ENCODE data around the gene CAPN10.

CAPN10 gene

DNA sequence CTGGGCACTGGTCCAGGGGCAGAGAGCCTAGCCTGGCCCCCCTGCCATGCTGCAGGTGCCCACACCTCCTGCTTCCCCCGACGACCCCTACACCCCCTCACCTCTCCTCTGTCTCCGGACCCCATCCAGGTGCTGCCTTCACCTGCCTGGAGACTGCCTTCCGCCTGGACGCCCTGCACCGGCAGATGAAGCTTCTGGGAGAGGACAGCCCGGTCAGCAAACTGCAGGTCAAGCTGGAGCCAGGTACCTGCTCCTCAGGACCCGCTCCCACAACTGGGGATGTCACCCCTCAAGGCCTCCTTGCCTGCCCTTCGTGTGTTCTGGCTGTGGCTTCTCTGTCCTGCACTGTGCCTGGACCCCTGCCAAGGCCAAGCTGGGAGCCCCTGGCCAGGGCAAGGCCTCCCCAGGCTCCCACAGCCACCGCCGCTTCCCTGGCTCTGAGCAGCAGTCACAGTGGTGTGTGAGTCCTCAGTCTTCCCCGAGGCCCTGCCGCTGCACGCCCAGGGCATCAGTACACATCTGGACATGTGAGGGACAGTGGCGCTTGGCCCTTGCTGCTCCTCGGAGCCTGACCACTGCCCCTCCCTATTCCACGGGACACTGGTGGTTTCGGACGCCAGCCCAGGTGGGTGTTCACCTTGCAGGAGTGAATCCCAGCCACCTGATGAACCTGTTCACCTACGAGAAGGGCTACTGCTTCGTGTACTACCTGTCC is 12.0 kb upstream of the CAPN10 start:
- no peak for DNase-seq (ENCODE audit: low read depth, low spot score)

DNA sequence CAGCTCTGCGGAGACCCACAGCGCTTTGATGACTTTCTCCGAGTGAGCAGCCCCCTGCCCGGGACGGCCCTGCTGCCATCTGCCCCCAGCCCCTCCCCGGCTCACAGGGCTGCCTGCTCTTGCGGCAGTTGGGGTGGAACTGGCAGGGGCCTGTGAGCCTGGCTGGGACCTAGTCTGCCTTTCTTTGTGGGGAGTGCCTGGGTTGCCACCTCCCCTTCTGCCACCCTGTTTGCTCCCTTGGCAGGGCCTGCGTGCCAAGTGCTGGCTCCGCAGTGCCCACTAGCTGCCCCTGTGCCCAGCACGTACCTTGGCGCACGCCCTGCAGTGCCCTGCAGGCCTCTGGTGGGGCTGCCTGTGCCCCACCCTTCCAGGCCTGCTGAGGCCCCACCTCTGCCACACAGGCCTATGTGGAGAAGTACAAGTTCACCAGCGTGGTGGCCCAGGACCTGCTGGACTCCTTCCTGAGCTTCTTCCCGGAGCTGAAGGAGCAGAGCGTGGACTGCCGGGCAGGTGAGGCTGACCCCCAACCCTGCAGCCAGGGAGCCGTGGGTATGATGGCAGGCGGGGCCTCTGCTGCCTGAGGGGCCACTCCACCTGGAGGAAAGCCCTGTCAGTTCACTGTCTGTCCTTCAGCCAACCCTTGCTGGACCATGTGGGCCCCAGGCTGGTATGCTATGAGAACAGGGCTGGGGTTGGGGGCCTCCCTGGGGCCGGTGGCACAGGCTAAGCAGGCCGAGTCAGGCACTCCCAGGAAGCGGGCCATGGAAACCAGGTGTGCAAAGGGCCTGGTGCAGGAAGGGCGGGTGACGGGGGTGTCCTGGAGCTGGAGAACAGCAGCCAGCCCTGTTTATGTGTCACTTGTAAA is 11.2 kb upstream of the CAPN10 start:
- no peak for DNase-seq (ENCODE audit: low read depth, low spot score)

GRCh38 chr2:240576036-240576435 is 10.5 kb upstream of the CAPN10 start:
- DNase-seq (ENCODE audit: low read depth, low spot score), result no peak

- no peak for DNase-seq (ENCODE audit: low read depth, low spot score)
Measured at GRCh38 chr2:240576436-240577205, 9.9 kb upstream of the CAPN10 start.

DNA sequence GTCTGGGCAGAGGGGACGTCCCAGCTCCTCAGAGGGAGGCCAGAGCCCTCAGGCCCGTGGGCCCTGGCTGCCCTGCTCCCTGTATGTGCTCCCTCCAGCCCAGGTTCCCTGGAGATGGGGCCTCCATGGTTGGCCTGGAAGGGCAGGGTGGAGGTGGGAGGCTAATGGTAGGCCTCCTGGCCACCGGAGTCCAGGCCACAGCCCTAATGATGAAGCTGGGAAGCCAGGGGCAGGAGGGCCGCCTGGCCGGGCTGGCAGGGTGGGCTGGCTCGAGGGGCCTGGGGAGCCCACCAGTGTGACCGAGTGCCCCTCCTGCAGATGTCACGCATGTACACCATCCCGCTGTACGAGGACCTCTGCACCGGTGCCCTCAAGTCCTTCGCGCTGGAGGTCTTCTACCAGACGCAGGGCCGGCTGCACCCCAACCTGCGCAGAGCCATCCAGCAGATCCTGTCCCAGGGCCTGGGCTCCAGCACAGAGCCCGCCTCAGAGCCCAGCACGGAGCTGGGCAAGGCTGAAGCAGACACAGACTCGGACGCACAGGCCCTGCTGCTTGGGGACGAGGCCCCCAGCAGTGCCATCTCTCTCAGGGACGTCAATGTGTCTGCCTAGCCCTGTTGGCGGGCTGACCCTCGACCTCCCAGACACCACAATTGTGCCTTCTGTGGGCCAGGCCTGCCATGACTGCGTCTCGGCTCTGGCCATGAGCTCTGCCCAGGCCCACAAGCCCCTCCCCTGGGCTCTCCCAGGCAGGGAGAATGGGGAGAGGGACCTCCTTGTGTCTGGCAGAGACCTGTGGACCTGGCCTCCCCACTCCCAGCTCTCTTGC is 9.0 kb upstream of the CAPN10 start:
- DNase-seq (ENCODE audit: low read depth, low spot score), result no peak

GRCh38 chr2:240578110-240578450 is 8.5 kb upstream of the CAPN10 start:
- no peak for DNase-seq (ENCODE audit: low read depth, low spot score)

DNA sequence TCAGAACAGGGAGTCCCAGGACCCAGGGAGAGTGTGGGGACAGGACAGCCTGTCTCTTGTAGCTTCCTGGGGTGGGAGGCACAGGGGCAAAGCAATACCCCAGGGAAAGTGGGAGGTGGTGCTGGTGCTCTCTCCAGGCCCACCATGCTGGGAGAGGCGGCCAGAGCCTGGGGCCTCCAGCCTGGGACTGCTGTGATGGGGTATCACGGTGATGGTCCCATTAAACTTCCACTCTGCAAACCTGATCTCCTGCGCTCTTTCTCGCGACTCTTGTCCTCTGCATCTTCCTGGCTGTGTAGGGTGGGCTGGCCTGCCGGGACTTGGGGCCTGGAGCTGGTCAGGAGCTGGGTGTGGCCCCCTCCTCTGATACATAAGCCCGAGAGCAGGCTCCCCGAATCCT is 8.0 kb upstream of the CAPN10 start:
- DNase-seq (ENCODE audit: low read depth, low spot score), result no peak

GRCh38 chr2:240579071-240579762 is 7.3 kb upstream of the CAPN10 start:
- DNase-seq (ENCODE audit: low read depth, low spot score), result no peak

DNA sequence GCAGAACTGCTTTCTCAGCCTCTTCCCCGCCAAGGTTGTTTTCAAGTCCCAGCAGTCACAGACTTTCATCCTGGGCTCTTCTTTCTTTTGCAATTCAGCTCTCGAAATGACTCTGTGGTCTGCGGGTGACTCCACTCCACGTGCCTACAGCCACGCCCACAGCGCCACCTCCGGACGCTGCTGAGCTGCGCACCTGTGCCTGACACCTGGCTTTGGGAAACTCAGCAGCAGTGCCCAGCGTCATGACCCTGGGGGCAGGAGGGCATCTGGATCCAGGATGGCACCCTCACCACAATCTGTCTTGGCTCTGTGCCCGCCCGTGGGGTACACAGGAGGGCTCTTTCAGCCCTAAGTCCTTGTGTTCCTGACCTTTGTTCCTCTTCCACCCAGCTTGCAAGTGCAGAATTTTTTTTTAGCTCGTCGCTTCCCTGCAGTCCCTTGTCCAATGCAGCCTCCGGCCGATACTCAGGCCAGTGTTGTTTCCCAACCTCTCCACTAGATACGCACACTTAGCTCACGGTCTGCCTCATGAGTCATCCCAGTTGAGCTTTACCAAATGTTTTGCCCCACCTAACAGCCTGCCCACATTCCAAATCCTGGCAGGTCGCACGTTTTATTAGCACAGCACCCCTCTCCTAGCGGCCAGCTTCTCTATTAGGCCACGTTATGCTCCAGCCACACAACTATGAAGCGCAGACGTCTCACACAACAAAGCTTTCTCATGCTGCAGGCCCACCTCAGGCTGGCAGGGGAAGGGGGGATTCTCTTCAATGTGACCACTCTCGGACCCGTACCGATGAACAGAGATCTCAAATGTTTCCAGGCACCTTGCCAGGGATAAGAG is 6.5 kb upstream of the CAPN10 start:
- no peak for DNase-seq (ENCODE audit: low read depth, low spot score)

DNA sequence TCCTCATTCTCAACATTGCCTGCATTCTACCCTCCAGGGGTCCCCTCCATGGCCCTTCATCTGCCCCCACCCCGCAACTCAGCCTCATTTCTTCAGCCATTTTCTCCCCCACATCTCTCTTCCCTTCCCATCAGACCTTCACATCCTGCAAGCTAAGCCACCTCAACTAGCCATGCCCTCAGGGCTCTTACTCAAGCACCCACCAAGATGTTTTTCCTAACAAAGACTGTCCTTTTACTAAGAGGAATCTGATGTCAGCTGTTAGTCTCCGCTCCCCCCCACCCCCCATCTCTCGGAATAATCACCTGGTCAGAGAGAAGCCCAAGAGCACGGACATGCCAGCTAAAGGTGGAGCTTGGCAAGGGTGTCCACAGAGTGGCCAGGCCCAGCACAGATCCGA is 4.7 kb upstream of the CAPN10 start:
- no peak for DNase-seq (ENCODE audit: low read depth, low spot score)

DNA sequence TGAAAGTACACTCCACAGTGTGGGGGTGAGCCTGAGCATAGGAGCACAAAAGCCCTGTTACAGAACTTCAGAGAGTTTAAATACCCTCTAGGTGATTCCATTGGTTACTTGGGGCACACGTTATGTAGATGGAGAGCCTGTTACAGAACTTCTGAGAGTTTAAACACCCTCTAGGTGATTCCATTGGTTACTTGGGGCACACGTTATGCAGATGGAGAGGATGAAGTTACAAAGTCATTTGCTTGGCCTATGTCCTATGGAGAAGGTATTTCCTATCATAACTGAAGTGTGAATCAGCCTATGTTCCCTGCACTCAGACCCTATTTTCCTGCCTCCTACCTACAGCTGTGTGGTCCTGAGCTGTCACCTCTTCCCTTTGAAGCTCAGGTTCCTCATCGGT is 3.8 kb upstream of the CAPN10 start:
- no peak for DNase-seq (ENCODE audit: low read depth, low spot score)

DNA sequence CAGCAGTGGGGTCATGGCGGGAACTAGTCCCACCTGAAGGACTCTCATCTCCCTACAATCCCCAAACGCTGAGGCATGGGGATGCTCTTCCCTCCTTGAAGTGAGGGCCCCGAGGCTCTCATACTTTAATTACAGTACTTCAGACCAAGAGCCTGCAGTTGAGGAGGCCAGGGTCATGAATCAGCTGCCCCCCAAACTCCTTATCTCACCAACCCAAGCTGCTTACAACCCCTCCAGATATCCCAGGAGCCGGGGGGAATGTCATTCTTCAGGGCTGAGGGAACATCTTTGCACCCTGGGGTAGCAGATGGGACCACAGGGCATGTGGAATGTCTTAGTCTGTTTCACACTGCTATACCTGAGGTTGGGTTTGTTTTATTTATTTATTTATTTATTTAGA is 2.8 kb upstream of the CAPN10 start:
- no peak for DNase-seq (ENCODE audit: low read depth, low spot score)

DNA sequence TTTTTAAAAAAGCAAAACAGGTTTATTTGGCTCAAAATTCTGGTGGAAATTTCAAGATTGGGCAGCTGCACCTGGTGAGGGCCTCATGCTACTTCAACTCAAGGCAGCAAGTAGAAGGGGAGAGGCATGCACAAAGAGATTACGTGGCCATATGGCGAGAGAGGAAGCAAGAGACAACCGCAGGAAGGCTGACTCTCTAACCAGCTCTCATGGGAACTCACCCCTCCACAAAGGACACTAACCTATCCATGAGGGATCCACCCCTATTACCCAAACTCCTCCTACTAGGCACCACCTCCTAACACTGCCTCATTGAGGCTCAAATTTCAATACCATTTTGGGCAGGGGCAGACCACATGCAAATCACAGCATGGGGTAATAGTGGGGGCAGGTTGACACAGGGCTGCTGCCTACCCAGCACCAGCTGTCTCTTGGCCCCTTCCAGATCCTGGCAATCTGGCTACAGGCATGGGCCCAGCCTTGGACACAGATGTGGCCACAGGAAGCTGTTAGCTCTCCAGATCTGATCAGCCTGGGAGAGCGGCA is 2.0 kb upstream of the CAPN10 start:
- no peak for DNase-seq (ENCODE audit: low read depth, low spot score)

GRCh38 chr2:240585101-240585500 is 1.4 kb upstream of the CAPN10 start:
- DNase-seq (ENCODE audit: low read depth, low spot score), result no peak

DNA sequence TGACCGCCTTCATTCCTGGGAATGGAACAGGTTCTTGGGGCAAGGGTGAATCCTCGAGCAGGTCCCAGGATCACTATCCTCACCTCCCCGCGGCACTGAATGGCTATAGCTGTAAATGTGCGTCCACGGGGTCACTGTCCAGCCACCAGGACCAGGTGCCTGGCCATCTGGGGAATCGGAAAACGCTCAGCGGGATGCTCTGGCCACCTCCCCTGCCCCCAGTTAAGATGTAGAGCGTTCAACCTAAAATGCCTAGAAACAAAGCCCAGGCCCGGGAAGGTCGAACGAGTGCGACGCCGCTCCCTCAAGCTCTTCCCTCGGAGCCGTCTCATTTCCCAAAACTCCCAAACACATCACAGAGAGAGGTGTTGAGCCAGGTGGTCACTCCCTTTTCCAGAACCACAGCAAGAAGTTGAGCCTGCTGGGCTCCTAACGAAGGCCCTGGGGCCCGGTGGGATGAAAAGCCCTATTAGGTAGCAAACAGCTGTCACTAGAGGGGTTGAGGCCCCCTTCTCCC is 795 bp upstream of the CAPN10 start:
- DNase-seq (ENCODE audit: low read depth, low spot score), result no peak

GRCh38 chr2:240586919-240587800 is 626 bp downstream of the CAPN10 start:
- DNase-seq (ENCODE audit: low read depth, low spot score), result no peak

DNA sequence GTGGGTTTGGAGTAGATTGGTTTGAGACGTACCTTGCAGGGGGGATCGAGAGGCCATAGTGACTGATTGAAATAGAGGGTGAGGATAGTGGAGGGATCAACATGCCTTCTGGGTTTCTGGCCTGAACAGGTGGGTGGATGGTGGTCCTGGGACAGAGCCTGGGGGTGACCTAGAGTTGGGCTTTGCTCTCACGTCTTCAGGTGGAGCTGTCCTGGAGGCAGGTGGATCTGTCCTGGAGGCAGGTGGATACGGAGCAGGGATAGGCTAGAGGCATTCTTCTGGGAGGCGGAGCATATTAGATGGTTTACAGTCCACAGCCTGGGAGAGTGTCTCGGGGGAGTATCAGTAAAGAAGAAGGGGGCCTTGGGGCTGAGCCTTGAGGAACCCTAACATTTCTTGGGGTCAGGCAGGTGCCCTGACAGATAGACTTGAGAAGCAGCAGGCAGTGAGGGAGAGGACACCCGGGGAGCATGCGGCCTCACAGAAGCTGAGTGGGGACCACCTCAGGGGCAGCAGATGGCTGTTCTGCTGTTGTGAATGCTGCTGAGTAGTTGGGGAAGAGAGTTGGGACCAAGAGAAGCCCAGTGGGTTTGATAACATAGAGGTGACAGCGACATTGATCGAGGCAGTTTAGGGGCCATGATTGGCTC is 1.6 kb downstream of the CAPN10 start:
- DNase-seq (ENCODE audit: low read depth, low spot score), result no peak

DNA sequence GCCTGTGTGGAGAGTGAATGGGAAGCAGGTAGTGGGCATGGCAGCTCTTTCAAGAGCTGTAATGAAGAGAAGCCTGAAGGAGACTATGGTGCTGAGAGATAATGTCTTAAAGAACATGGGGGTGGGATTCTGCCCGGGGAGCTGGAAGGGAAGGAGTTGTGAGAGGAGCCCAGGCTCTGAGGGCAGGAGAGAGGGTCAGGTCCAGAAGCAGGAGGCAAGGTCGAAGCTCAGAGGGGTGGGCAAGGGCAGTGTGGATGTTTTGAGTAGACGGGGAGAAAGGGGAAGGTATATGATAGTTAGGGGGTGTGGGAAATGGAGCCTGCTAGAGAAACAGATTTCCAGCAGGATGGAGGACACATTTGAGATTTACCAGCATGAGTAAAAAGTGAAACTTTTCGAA is 2.1 kb downstream of the CAPN10 start:
- no peak for DNase-seq (ENCODE audit: low read depth, low spot score)

Measured in smooth muscle cell of the brain vasculature (primary cell).